IMR-90 (cell line): ENCODE measurements around the gene SLC2A10. TPM values are rescaled to one million over a fixed set of nuclear protein-coding genes. Genes with fewer than 3 reads are reported as not detected.

Experiments used
- ATAC-seq: fragments of 200-7000 bp; cut with Tn5 transposase; 2 replicates; pipeline ENCODE4 v1.9.1; 2020; ENCODE audit warnings: low read depth, mild to moderate bottlenecking, moderate library complexity
- BruUV-seq: library from RNA; stranded (reverse); fragments of 400-500 nt; replicated peaks from 2 replicates; lab custom pipeline; 2021; lab: Mats Ljungman, UMichigan
- CTCF ChIA-PET: fragments of 300-600 bp; formaldehyde crosslinking; extraction: SDS; loops from one replicate; lab custom pipeline; 2021; ENCODE audit warnings: antibody characterized with exemption; lab: Yijun Ruan, JAX
- POLR2A ChIA-PET: fragments of 300-600 bp; sonication (Branson Sonifier 250); formaldehyde crosslinking; loops from one replicate; lab custom pipeline; 2022; ENCODE audit warnings: antibody characterized with exemption; ENCODE audit not compliant: unreplicated experiment; lab: Charles Lee
- DNase-seq: peaks from one replicate; pipeline ENCODE4 v3.0.0; 2013
- H2AFZ ChIP-seq: replicated peaks from 2 replicates; pipeline ENCODE3; 2013; ENCODE audit warnings: low read length, mild to moderate bottlenecking; ENCODE audit not compliant: poor library complexity
- H2AK5ac ChIP-seq: 2 replicates; pipeline ENCODE4 v1.6.1; 2013; ENCODE audit warnings: low read depth, low read length, inconsistent platforms
- H2AK9ac ChIP-seq: replicated peaks from 2 replicates; pipeline ENCODE3; 2013; ENCODE audit warnings: mild to moderate bottlenecking, low read depth, low read length, moderate library complexity; ENCODE audit not compliant: poor library complexity
- H2BK120ac ChIP-seq: 2 replicates; pipeline ENCODE4 v1.6.1; 2013; ENCODE audit warnings: low read depth, low read length, inconsistent platforms
- H2BK15ac ChIP-seq: 3 replicates; pipeline ENCODE4 v1.6.1; 2013; ENCODE audit warnings: low read depth, low read length, inconsistent platforms
- H2BK20ac ChIP-seq: 2 replicates; pipeline ENCODE4 v1.6.1; 2013; ENCODE audit warnings: low read depth, mild to moderate bottlenecking, inconsistent platforms, low read length, moderate library complexity
- H2BK5ac ChIP-seq: 2 replicates; pipeline ENCODE4 v1.6.1; 2013; ENCODE audit warnings: mild to moderate bottlenecking, low read depth, low read length, inconsistent platforms; ENCODE audit not compliant: poor library complexity, severe bottlenecking
- H3K14ac ChIP-seq: replicated peaks from 2 replicates; pipeline ENCODE4 v1.6.1; 2013; ENCODE audit warnings: low read depth, low read length, inconsistent platforms
- H3K18ac ChIP-seq: 2 replicates; pipeline ENCODE4 v1.6.1; 2013; ENCODE audit warnings: low read depth, low read length, control low read depth
- H3K23ac ChIP-seq: 2 replicates; pipeline ENCODE4 v1.6.1; 2013; ENCODE audit warnings: low read depth, low read length, inconsistent platforms
- H3K27ac ChIP-seq: 2 replicates; pipeline ENCODE4 v1.5.1; 2013; ENCODE audit warnings: mild to moderate bottlenecking, control low read depth, low read length; ENCODE audit not compliant: insufficient read depth
- H3K27me3 ChIP-seq: 2 replicates; pipeline ENCODE4 v1.6.1; 2013; ENCODE audit warnings: low read length; ENCODE audit not compliant: control insufficient read depth, insufficient read depth
- H3K36me3 ChIP-seq: 2 replicates; pipeline ENCODE4 v1.6.1; 2013; ENCODE audit warnings: low read length, mixed read lengths; ENCODE audit not compliant: control insufficient read depth, insufficient read depth
- H3K4ac ChIP-seq: 2 replicates; pipeline ENCODE4 v1.6.1; 2013; ENCODE audit warnings: low read depth, low read length, inconsistent platforms
- H3K4me1 ChIP-seq: 2 replicates; pipeline ENCODE4 v1.6.1; 2013; ENCODE audit warnings: low read length, mixed read lengths; ENCODE audit not compliant: control insufficient read depth, insufficient read depth
- H3K4me2 ChIP-seq: 2 replicates; pipeline ENCODE4 v1.6.1; 2013; ENCODE audit warnings: low read depth, mild to moderate bottlenecking, control low read depth, low read length, moderate library complexity
- H3K4me3 ChIP-seq: 2 replicates; pipeline ENCODE4 v1.5.1; 2013; ENCODE audit warnings: low read depth, mild to moderate bottlenecking, control low read depth, low read length, moderate library complexity; ENCODE audit not compliant: insufficient read depth
- H3K56ac ChIP-seq: 2 replicates; pipeline ENCODE4 v1.6.1; 2013; ENCODE audit warnings: low read length, inconsistent platforms; ENCODE audit not compliant: insufficient read depth; ENCODE audit errors: extremely low read depth
- H3K79me1 ChIP-seq, 2 experiments: 2 replicates each; pipeline ENCODE4 v1.6.1; 2013; ENCODE audit warnings: low read length in 2 of 2, inconsistent platforms in 1 of 2, low read depth in 1 of 2
- H3K9ac ChIP-seq: 2 replicates; pipeline ENCODE4 v1.6.1; 2013; ENCODE audit warnings: low read depth, low read length, control low read depth
- H3K9me1 ChIP-seq: 2 replicates; pipeline ENCODE4 v1.6.1; 2013; ENCODE audit warnings: low read length, inconsistent platforms; ENCODE audit not compliant: insufficient read depth
- H3K9me3 ChIP-seq: 2 replicates; pipeline ENCODE4 v1.6.1; 2013; ENCODE audit warnings: low read length; ENCODE audit not compliant: control insufficient read depth, insufficient read depth
- H4K20me1 ChIP-seq: 2 replicates; pipeline ENCODE4 v1.6.1; 2013; ENCODE audit warnings: low read length, inconsistent platforms; ENCODE audit not compliant: insufficient read depth
- H4K5ac ChIP-seq: 2 replicates; pipeline ENCODE4 v1.6.1; 2013; ENCODE audit warnings: mild to moderate bottlenecking, low read depth, low read length, control low read depth
- H4K8ac ChIP-seq, 2 experiments: 2 replicates each; pipeline ENCODE4 v1.6.1; 2013; ENCODE audit warnings: low read depth in 2 of 2, low read length in 2 of 2, control low read depth in 1 of 2, inconsistent platforms in 1 of 2
- H4K91ac ChIP-seq: 2 replicates; pipeline ENCODE4 v1.6.1; 2013; ENCODE audit warnings: low read depth, low read length, inconsistent platforms; ENCODE audit not compliant: insufficient read depth
- BHLHE40 ChIP-seq: fragments of 150-350 bp; IDR thresholded peaks from 2 replicates; pipeline ENCODE4 v1.6.1; 2016; ENCODE audit warnings: mild to moderate bottlenecking, low read depth, low read length
- CTCF ChIP-seq: conservative IDR thresholded peaks from 2 replicates; pipeline ENCODE4 v1.5.1; 2012; ENCODE audit warnings: mild to moderate bottlenecking, low read depth, low read length, improper control_type of control experiment
- NFE2L2 ChIP-seq: fragments of 150-350 bp; IDR thresholded peaks from 2 replicates; pipeline ENCODE4 v1.6.1; 2016; ENCODE audit warnings: low read depth, mild to moderate bottlenecking, low read length
- RFX5 ChIP-seq: IDR thresholded peaks from 2 replicates; pipeline ENCODE4 v1.8.0; 2012; ENCODE audit warnings: low read depth, mild to moderate bottlenecking, low read length, moderate library complexity
- SMC3 ChIP-seq: fragments of 150-350 bp; IDR thresholded peaks from 2 replicates; pipeline ENCODE4 v1.6.1; 2016; ENCODE audit warnings: low read depth, mild to moderate bottlenecking, antibody characterized with exemption, low read length, moderate library complexity
- WGBS, 2 experiments: methylation state at CpG; one replicate each; pipeline versions ENCODE4 v1.1.5 to v1.1.7; 2013; ENCODE audit warnings: missing lambda C conversion rate in 2 of 2; ENCODE audit not compliant: insufficient read length in 1 of 2; ENCODE audit errors: extremely low coverage in 2 of 2; 5-methylcytosine and 5-hydroxymethylcytosine counted together
- dilution Hi-C: fragments of 300-500 bp; cut with HindIII; formaldehyde crosslinking; loops from one replicate; pipeline ENCODE4 v1.14.3; 2018; ENCODE audit warnings: low sequenced_read_pairs; ENCODE audit not compliant: unreplicated experiment
- in situ Hi-C: fragments of 300-500 bp; cut with MboI; formaldehyde crosslinking; loops from 3 replicates; pipeline ENCODE4 v1.14.3; 2019; ENCODE audit warnings: low sequenced_read_pairs, inconsistent platforms, mixed read lengths
- intact Hi-C: fragments of 100-400 bp; cut with micrococcal nuclease; formaldehyde crosslinking; loops from 2 replicates; pipeline ENCODE4 v1.10.0; 2022
- polyA plus RNA-seq, 3 experiments: library from polyadenylated mRNA; depleted of rRNA; stranded (reverse); fragments of >200 nt; gene quantifications; 2 replicates each; pipeline ENCODE4 v1.2.3, GENCODE V29; 2012; ENCODE audit warnings: low replicate concordance in 1 of 3
- total RNA-seq: library from RNA; depleted of rRNA; stranded (reverse); fragments of >200 nt; gene quantifications from 2 replicates; pipeline ENCODE4 v1.2.3, GENCODE V29; 2012

SLC2A10 gene
- total and polyA plus RNA-seq, 2 of the 4 experiments (the other 2 are of a cell fraction): 15.2 to 22.0 TPM

- DNase-seq (no peak), ATAC-seq (no peak)
- Histone ChIP-seq H4K91ac (no peak overlapping the region), H2BK120ac (no peak overlapping the region), H3K4me2 (no peak overlapping the region), H3K14ac (no peak overlapping the region), H2BK15ac (no peak overlapping the region), H2BK20ac (no peak overlapping the region), H3K9me1 (0 out of 2 replicates have a peak, but pooled peaks cover 3% of the 10 kb centered on the region), H3K23ac (no peak overlapping the region), H3K36me3 (no peaks in the 10 kb centered on the region), H3K9me3 (no peaks in the 10 kb centered on the region), H4K8ac (no peak overlapping the region), H3K79me1 (no peaks in the 10 kb centered on the region), H3K18ac (no peak overlapping the region), H3K27ac (no peak overlapping the region), H4K20me1 (no peaks in the 10 kb centered on the region), H2AFZ (no peak overlapping the region), H3K4ac (no peak overlapping the region), H3K4me3 (no peak overlapping the region), H2AK5ac (no peak overlapping the region), H2AK9ac (no peak overlapping the region), H3K4me1 (peaks cover 4% of the 10 kb centered on the region), H3K56ac (no peak overlapping the region), H3K9ac (no peak overlapping the region), H3K27me3 (no peaks in the 10 kb centered on the region), H4K5ac (no peak overlapping the region), H2BK5ac (no peak overlapping the region)
- intact Hi-C loops: loop anchor here (5.0 kb wide), 1 partner anchor 141 kb away; no protein-coding TSS in a partner anchor
- ChIA-PET CTCF (interaction anchor here (1.0 kb wide), 1 partner anchor 440 kb away, joined by 3 read pairs; no protein-coding TSS in a partner anchor), POLR2A (no interaction called here)
- WGBS, 2 experiments: 80% methylated on average over 1 of the region's 3 CpGs; no CpG with 5 or more reads in 1 of the 2 experiments
- TF ChIP-seq RFX5: no peak
- no peak for TF ChIP-seq SMC3
- TF ChIP-seq CTCF: no peak
- no peak for TF ChIP-seq BHLHE40
- no peak for TF ChIP-seq NFE2L2
- BruUV-seq: no TSS peak
- dilution Hi-C loops: no loop called here
- in situ Hi-C loops: loop anchor here (5.0 to 25.0 kb wide), 5 partner anchors 256 to 868 kb away; no protein-coding TSS in a partner anchor
Observed at GRCh38 chr20:46756419-46756818, 47.0 kb downstream of the SLC2A10 start.
